Endothelial cell of umbilical vein (primary cell): ENCODE results near the gene DHFR.

Experiments
- CTCF ChIP-seq, 2 donors: IDR thresholded peaks; 1 replicate in 1 of 2; 2 replicates in 1 of 2; pipeline ENCODE4 v1.5.1; 2011; ENCODE audit warnings: low read length in 2 of 2, mild to moderate bottlenecking in 2 of 2, moderate library complexity in 2 of 2, control low read depth in 1 of 2, inconsistent platforms in 1 of 2, low read depth in 1 of 2; ENCODE audit not compliant: insufficient read depth in 1 of 2; ENCODE audit errors: extremely low read depth in 1 of 2
- EZH2 ChIP-seq: IDR thresholded peaks from 2 replicates; pipeline ENCODE4 v1.6.1; 2012; ENCODE audit warnings: borderline replicate concordance, low read depth, mild to moderate bottlenecking, moderate library complexity, low read length, inconsistent platforms; ENCODE audit not compliant: severe bottlenecking
- FOS ChIP-seq: IDR thresholded peaks from 2 replicates; pipeline ENCODE4 v1.6.1; 2011; ENCODE audit warnings: mild to moderate bottlenecking, low read length, moderate library complexity, borderline replicate concordance; ENCODE audit not compliant: insufficient read depth
- GATA2 ChIP-seq: IDR thresholded peaks from 2 replicates; pipeline ENCODE4 v1.7.0; 2011; ENCODE audit warnings: low read depth, mild to moderate bottlenecking, moderate library complexity, mixed read lengths, low read length; ENCODE audit not compliant: insufficient read length, insufficient read depth
- JUN ChIP-seq: IDR thresholded peaks from 2 replicates; pipeline ENCODE4 v1.6.1; 2011; ENCODE audit warnings: borderline replicate concordance, low read depth; ENCODE audit not compliant: insufficient read length, insufficient read depth
- MAX ChIP-seq: IDR thresholded peaks from 2 replicates; pipeline ENCODE4 v1.6.1; 2011; ENCODE audit not compliant: insufficient read depth, insufficient read length
- POLR2A ChIP-seq: IDR thresholded peaks from 2 replicates; pipeline ENCODE4 v1.6.1; 2012; ENCODE audit warnings: low read depth, mild to moderate bottlenecking, control low read depth, low read length
- POLR2AphosphoS5 ChIP-seq: IDR thresholded peaks from 2 replicates; pipeline ENCODE4 v1.6.1; 2012; ENCODE audit warnings: low read depth, mild to moderate bottlenecking, control low read depth, low read length, moderate library complexity; ENCODE audit not compliant: insufficient read depth

DNA sequence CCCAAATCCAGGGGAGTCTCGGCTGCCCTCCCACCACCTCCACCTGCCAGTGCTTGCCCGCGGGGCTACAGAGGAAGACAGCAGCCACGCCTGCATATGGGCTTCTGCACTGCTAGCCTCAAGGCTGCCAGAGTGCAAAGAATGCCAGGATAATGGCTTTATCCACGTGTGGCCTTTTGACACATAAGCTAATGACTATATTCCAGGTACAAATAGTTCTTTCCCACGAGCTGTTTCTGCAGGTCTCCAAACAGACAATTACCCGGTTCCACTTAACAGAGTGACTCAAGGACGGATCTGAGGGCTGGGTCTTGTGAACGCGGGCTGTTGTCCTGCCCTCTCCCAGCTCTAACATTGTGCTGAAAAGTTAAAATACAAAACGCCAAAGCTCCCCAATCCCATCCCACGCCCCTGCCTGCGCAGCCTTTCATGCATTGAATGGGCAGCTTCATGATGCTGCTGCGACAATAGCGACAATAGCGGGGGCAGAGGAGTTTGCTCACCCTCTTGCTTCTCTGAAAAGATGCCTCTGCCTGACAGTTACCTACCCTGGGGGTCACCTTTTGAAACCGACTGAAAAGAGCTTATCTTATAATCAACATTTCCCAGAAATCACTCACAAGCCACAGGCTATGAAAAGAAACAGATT lies 39.4 kb downstream of the DHFR start:
- no peak for TF ChIP-seq JUN
- TF ChIP-seq CTCF (IDR thresholded peaks at IDR 0.05; ENCODE audit: extremely low read depth in 1 of 2, insufficient read depth in 1 of 2, low read depth in 1 of 2, low read length in 2 of 2) = no peak
- TF ChIP-seq POLR2AphosphoS5 = no peak
- TF ChIP-seq POLR2A = no peak
- no peak for TF ChIP-seq EZH2
- no peak for TF ChIP-seq FOS
- TF ChIP-seq MAX = no peak
- no peak for TF ChIP-seq GATA2
